HepG2 (cell line): ENCODE measurements around the gene CCDC97. TPM values are rescaled to one million over a fixed set of nuclear protein-coding genes. Genes with fewer than 3 reads are reported as not detected.

ENCODE experiments used
- DPF2 ChIP-seq: sonication (generic); formaldehyde crosslinking; IDR thresholded peaks from 2 replicates; pipeline ENCODE4 v1.4.0; 2020; ENCODE audit warnings: mild to moderate bottlenecking, low read depth, missing genetic modification reagents, borderline replicate concordance
- FOXK1 ChIP-seq: sonication (generic); formaldehyde crosslinking; IDR thresholded peaks from 2 replicates; pipeline ENCODE4 v1.4.0; 2020; ENCODE audit warnings: low read depth, missing genetic modification reagents, borderline replicate concordance
- FOXP4 ChIP-seq: sonication (generic); formaldehyde crosslinking; IDR thresholded peaks from 2 replicates; pipeline ENCODE4 v1.4.0; 2020; ENCODE audit warnings: missing genetic modification reagents
- HIC2 ChIP-seq: sonication (generic); formaldehyde crosslinking; IDR thresholded peaks from 2 replicates; pipeline ENCODE4 v1.9.0; 2022; ENCODE audit warnings: low read depth, missing genetic modification reagents
- HNRNPL ChIP-seq: fragments of 200-400 bp; formaldehyde crosslinking; IDR thresholded peaks from 2 replicates; pipeline ENCODE4 v1.6.1; 2017; ENCODE audit warnings: mild to moderate bottlenecking, low read depth, low read length
- PATZ1 ChIP-seq: sonication (generic); formaldehyde crosslinking; IDR thresholded peaks from 2 replicates; pipeline ENCODE4 v1.4.0; 2020; ENCODE audit warnings: missing genetic modification reagents
- SRSF1 ChIP-seq: fragments of 200-400 bp; formaldehyde crosslinking; optimal IDR thresholded peaks from 2 replicates; pipeline ENCODE3; 2017; ENCODE audit warnings: mild to moderate bottlenecking, low read depth, low read length, moderate library complexity
- SRY ChIP-seq: sonication (generic); formaldehyde crosslinking; IDR thresholded peaks from 2 replicates; pipeline ENCODE4 v1.8.0; 2022; ENCODE audit warnings: mild to moderate bottlenecking, missing genetic modification reagents
- UBTF ChIP-seq: sonication (generic); formaldehyde crosslinking; IDR thresholded peaks from 2 replicates; pipeline ENCODE4 v1.4.0; 2020; ENCODE audit warnings: mild to moderate bottlenecking, missing genetic modification reagents
- XRCC5 ChIP-seq: fragments of 200-400 bp; formaldehyde crosslinking; optimal IDR thresholded peaks from 2 replicates; pipeline ENCODE3; 2017; ENCODE audit warnings: mild to moderate bottlenecking, low read length
- ZEB1 ChIP-seq: IDR thresholded peaks from 2 replicates; pipeline ENCODE4 v1.6.1; 2012; ENCODE audit warnings: mild to moderate bottlenecking, low read depth, inconsistent platforms; ENCODE audit not compliant: insufficient replicate concordance
- ZNF343 ChIP-seq: sonication (generic); formaldehyde crosslinking; IDR thresholded peaks from 2 replicates; pipeline ENCODE4 v1.4.0; 2020; ENCODE audit warnings: mild to moderate bottlenecking, missing genetic modification reagents
- ZNF44 ChIP-seq: sonication (generic); formaldehyde crosslinking; IDR thresholded peaks from 2 replicates; pipeline ENCODE4 v1.5.1; 2020; ENCODE audit warnings: mild to moderate bottlenecking, missing genetic modification reagents
- ZNF543 ChIP-seq: sonication (generic); formaldehyde crosslinking; IDR thresholded peaks from 2 replicates; pipeline ENCODE4 v1.4.0; 2020; ENCODE audit warnings: mild to moderate bottlenecking, missing genetic modification reagents
- ZNF552 ChIP-seq: sonication (generic); formaldehyde crosslinking; IDR thresholded peaks from 2 replicates; pipeline ENCODE4 v1.9.0; 2022; ENCODE audit warnings: missing genetic modification reagents, mild to moderate bottlenecking, borderline replicate concordance
- ZNF556 ChIP-seq: sonication (generic); formaldehyde crosslinking; IDR thresholded peaks from 2 replicates; pipeline ENCODE4 v1.4.0; 2020; ENCODE audit warnings: mild to moderate bottlenecking, missing genetic modification reagents, borderline replicate concordance
- ZNF775 ChIP-seq: sonication (generic); formaldehyde crosslinking; IDR thresholded peaks from 2 replicates; pipeline ENCODE4 v1.4.0; 2020; ENCODE audit warnings: missing genetic modification reagents, mild to moderate bottlenecking, moderate library complexity, borderline replicate concordance
- ZSCAN21 ChIP-seq: sonication (generic); formaldehyde crosslinking; IDR thresholded peaks from 2 replicates; pipeline ENCODE4 v1.8.0; 2022; ENCODE audit warnings: mild to moderate bottlenecking, missing genetic modification reagents, moderate library complexity, borderline replicate concordance
- ZSCAN9 ChIP-seq: IDR thresholded peaks from 2 replicates; pipeline ENCODE4 v1.6.1; 2016; ENCODE audit warnings: borderline replicate concordance
- polyA plus RNA-seq, 8 experiments: library from polyadenylated mRNA; depleted of rRNA in 3 of 8; stranded (reverse) in 7 of 8; unstranded in 1 of 8; fragments of >200 nt; fragmentation: Illumina TruSeq in 4 of 8; extraction: Trizol in 4 of 8; gene quantifications; 2 replicates each; pipeline versions ENCODE4 v1.2.1 to v1.2.3, GENCODE V29; 2011 to 2016; ENCODE audit warnings: low read depth in 4 of 8, missing spikeins in 1 of 8, mixed read lengths in 1 of 8; ENCODE audit not compliant: insufficient read depth in 1 of 8
- total RNA-seq, 5 experiments: library from RNA; depleted of rRNA; stranded (reverse); fragments of >200 nt; fragmentation: Illumina TruSeq; extraction: Trizol; gene quantifications; 2 replicates each; pipeline ENCODE4 v1.2.3, GENCODE V29; 2016; ENCODE audit warnings: low read depth in 1 of 5

The CCDC97 gene
- total and polyA plus RNA-seq, 2 of the 13 experiments (the other 11 are each of a cell fraction or from before 2014, with no cell fraction given), result 6.2 to 7.3 TPM

- TF ChIP-seq FOXK1 (CRISPR knock-in tag), result peak; percentile 21; the same call in 1 of the 2 replicates
- TF ChIP-seq SRSF1, result peak; percentile 52
- TF ChIP-seq ZNF552 (CRISPR knock-in tag), result no peak
- no peak for TF ChIP-seq ZNF775 (CRISPR knock-in tag)
- TF ChIP-seq ZEB1, result no peak
- peak; percentile 13; the same call in 1 of the 2 replicates for TF ChIP-seq FOXP4 (CRISPR knock-in tag)
- TF ChIP-seq PATZ1, result peak; percentile 88
- TF ChIP-seq HNRNPL, result peak; percentile 93
- TF ChIP-seq ZSCAN9 (CRISPR knock-in tag), result 0 out of 2 replicates have a peak, but pooled peaks have one; percentile 11
- peak; percentile 26; the same call in 1 of the 2 replicates for TF ChIP-seq ZNF556 (CRISPR knock-in tag)
- TF ChIP-seq ZNF343 (CRISPR knock-in tag), result 0 out of 2 replicates have a peak, but pooled peaks have one; percentile 56
- peak; percentile 84 for TF ChIP-seq HIC2 (CRISPR knock-in tag)
- TF ChIP-seq UBTF (CRISPR knock-in tag), result peak; percentile 40
- TF ChIP-seq SRY (CRISPR knock-in tag), result 0 out of 2 replicates have a peak, but pooled peaks have one; percentile 24
- peak; percentile 39; the same call in 1 of the 2 replicates for TF ChIP-seq ZSCAN21 (CRISPR knock-in tag)
- TF ChIP-seq ZNF543 (CRISPR knock-in tag), result 0 out of 2 replicates have a peak, but pooled peaks have one; percentile 13
- TF ChIP-seq XRCC5, result no peak
- TF ChIP-seq DPF2 (CRISPR knock-in tag), result 0 out of 2 replicates have a peak, but pooled peaks have one; percentile 15
- 0 out of 2 replicates have a peak, but pooled peaks have one; percentile 30 for TF ChIP-seq ZNF44 (CRISPR knock-in tag)
Measured at GRCh38 chr19:41325947-41326706, 16.2 kb downstream of the CCDC97 start (continued).
